Endothelial cell of umbilical vein (primary cell): ENCODE results near the gene CD34. TPM values are rescaled to one million over a fixed set of nuclear protein-coding genes. Genes with fewer than 3 reads are reported as not detected.

ENCODE experiments used
- BruUV-seq: library from RNA; stranded (reverse); fragments of 400-500 nt; replicated peaks from 2 replicates; lab custom pipeline; 2021; lab: Mats Ljungman, UMichigan
- CTCF ChIA-PET: fragments of 300-600, 350-600 bp; sonication (Branson Sonifier 250); formaldehyde crosslinking; loops from one replicate; lab custom pipeline; 2021; ENCODE audit warnings: antibody characterized with exemption, inconsistent platforms; lab: Charles Lee
- POLR2A ChIA-PET: fragments of 300-600, 350-600 bp; sonication (Branson Sonifier 250); formaldehyde crosslinking; loops from one replicate; lab custom pipeline; 2021; ENCODE audit warnings: antibody characterized with exemption, inconsistent platforms; lab: Charles Lee
- DNase-seq: peaks from one replicate; pipeline ENCODE4 v3.0.0-alpha.2; 2011; ENCODE audit warnings: low read depth, low spot score
- FAIRE-seq: peaks from 2 replicates; lab custom pipeline; 2011; peaks lifted over from hg19 to GRCh38; lab: Jason Lieb, UNC
- H2AFZ ChIP-seq: 2 replicates; pipeline ENCODE4 v1.6.0; 2012; ENCODE audit warnings: low read depth, low read length, control low read depth, inconsistent platforms
- H3K27ac ChIP-seq: 2 replicates; pipeline ENCODE4 v1.5.1; 2011; ENCODE audit warnings: low read depth, mild to moderate bottlenecking, control low read depth, low read length, moderate library complexity; ENCODE audit not compliant: insufficient read depth
- H3K27me3 ChIP-seq, 2 experiments: 2 replicates each; pipeline versions ENCODE4 v1.6.0 to v1.6.1; 2011; ENCODE audit warnings: low read length in 2 of 2, mixed read lengths in 1 of 2; ENCODE audit not compliant: control insufficient read depth in 2 of 2, insufficient read depth in 2 of 2
- H3K36me3 ChIP-seq, 2 experiments: 2 replicates in 1 of 2; 3 replicates in 1 of 2; pipeline ENCODE4 v1.5.1; 2011; ENCODE audit warnings: low read length in 2 of 2, mild to moderate bottlenecking in 1 of 2, moderate library complexity in 1 of 2; ENCODE audit not compliant: control insufficient read depth in 2 of 2, insufficient read depth in 2 of 2; ENCODE audit errors: extremely low read depth in 1 of 2
- H3K4me1 ChIP-seq: 3 replicates; pipeline ENCODE4 v1.5.1; 2011; ENCODE audit warnings: mild to moderate bottlenecking, low read length; ENCODE audit not compliant: control insufficient read depth, insufficient read depth; ENCODE audit errors: extremely low read depth
- H3K4me2 ChIP-seq: 2 replicates; pipeline ENCODE4 v1.6.1; 2011; ENCODE audit warnings: low read length, control low read depth, mixed read lengths; ENCODE audit not compliant: insufficient read depth
- H3K4me3 ChIP-seq, 3 experiments: fragments of 200-600 bp in 1 of 3; sonication (generic), shearing (Covaris generic) in 1 of 3; replicated peaks in 1 of 3; 2 replicates each; pipeline ENCODE4 v1.5.1; 2011 to 2016; ENCODE audit warnings: control low read depth in 3 of 3, low read length in 3 of 3, mild to moderate bottlenecking in 2 of 3, inconsistent platforms in 1 of 3, low read depth in 1 of 3, moderate library complexity in 1 of 3; ENCODE audit not compliant: insufficient read depth in 1 of 3
- H3K79me2 ChIP-seq: 2 replicates; pipeline ENCODE4 v1.6.0; 2012; ENCODE audit warnings: low read length, inconsistent platforms; ENCODE audit not compliant: control insufficient read depth, insufficient read depth
- H3K9ac ChIP-seq: replicated peaks from 2 replicates; pipeline ENCODE3; 2011; ENCODE audit warnings: low read length, control low read depth; ENCODE audit not compliant: insufficient read depth; ENCODE audit errors: extremely low read depth
- H3K9me1 ChIP-seq: replicated peaks from 3 replicates; pipeline ENCODE4 v1.6.0; 2011; ENCODE audit warnings: mild to moderate bottlenecking, low read length; ENCODE audit not compliant: control insufficient read depth, insufficient read depth; ENCODE audit errors: extremely low read depth
- H3K9me3 ChIP-seq: replicated peaks from 2 replicates; pipeline ENCODE4 v1.5.1; 2012; ENCODE audit warnings: low read length, inconsistent platforms; ENCODE audit not compliant: control insufficient read depth, insufficient read depth
- H4K20me1 ChIP-seq: replicated peaks from 2 replicates; pipeline ENCODE3; 2011; ENCODE audit warnings: mild to moderate bottlenecking, low read length; ENCODE audit not compliant: control insufficient read depth, insufficient read depth; ENCODE audit errors: extremely low read depth
- CTCF ChIP-seq, 2 donors: IDR thresholded peaks; 1 replicate in 1 of 2; 2 replicates in 1 of 2; pipeline ENCODE4 v1.5.1; 2011; ENCODE audit warnings: low read length in 2 of 2, mild to moderate bottlenecking in 2 of 2, moderate library complexity in 2 of 2, control low read depth in 1 of 2, inconsistent platforms in 1 of 2, low read depth in 1 of 2; ENCODE audit not compliant: insufficient read depth in 1 of 2; ENCODE audit errors: extremely low read depth in 1 of 2
- EZH2 ChIP-seq: IDR thresholded peaks from 2 replicates; pipeline ENCODE4 v1.6.1; 2012; ENCODE audit warnings: borderline replicate concordance, low read depth, mild to moderate bottlenecking, moderate library complexity, low read length, inconsistent platforms; ENCODE audit not compliant: severe bottlenecking
- FOS ChIP-seq: IDR thresholded peaks from 2 replicates; pipeline ENCODE4 v1.6.1; 2011; ENCODE audit warnings: mild to moderate bottlenecking, low read length, moderate library complexity, borderline replicate concordance; ENCODE audit not compliant: insufficient read depth
- GATA2 ChIP-seq: IDR thresholded peaks from 2 replicates; pipeline ENCODE4 v1.7.0; 2011; ENCODE audit warnings: low read depth, mild to moderate bottlenecking, moderate library complexity, mixed read lengths, low read length; ENCODE audit not compliant: insufficient read length, insufficient read depth
- JUN ChIP-seq: IDR thresholded peaks from 2 replicates; pipeline ENCODE4 v1.6.1; 2011; ENCODE audit warnings: borderline replicate concordance, low read depth; ENCODE audit not compliant: insufficient read length, insufficient read depth
- POLR2A ChIP-seq: IDR thresholded peaks from 2 replicates; pipeline ENCODE4 v1.6.1; 2012; ENCODE audit warnings: low read depth, mild to moderate bottlenecking, control low read depth, low read length
- dilution Hi-C: fragments of 300-500 bp; cut with MboI; formaldehyde crosslinking; loops from one replicate; pipeline ENCODE4 v1.15.0; 2019; ENCODE audit warnings: low sequenced_read_pairs; ENCODE audit not compliant: extremely low pct_ligation_motif_present
- intact Hi-C: fragments of 100-400 bp; cut with micrococcal nuclease; formaldehyde crosslinking; loops from one replicate; pipeline ENCODE4 v1.10.0; 2022
- polyA plus RNA-seq, 4 experiments: library from polyadenylated mRNA; depleted of rRNA in 3 of 4; stranded (reverse) in 3 of 4; unstranded in 1 of 4; fragments of >200 nt; gene quantifications; 2 replicates each; pipeline versions ENCODE4 v1.2.1 to v1.2.3, GENCODE V29; 2011 to 2012; ENCODE audit warnings: missing spikeins in 1 of 4
- total RNA-seq: library from RNA; stranded (reverse); gene quantifications from 2 replicates; pipeline ENCODE4 v1.2.3, GENCODE V29; 2021
- TF ChIP-seq, protein P1 (sequence below): IDR thresholded peaks from 2 replicates; pipeline ENCODE4 v1.6.1; 2011; ENCODE audit not compliant: insufficient read depth, insufficient read length

CD34 gene
- total and polyA plus RNA-seq, 2 donors (not counting 3 experiments of a cell fraction or from before 2014, with no cell fraction given): 102 to 174 TPM

GRCh38 chr1:207958376-207959139, 47.6 kb upstream of the CD34 start:
- intact Hi-C loops (no loop called here), dilution Hi-C loops (no loop called here)
- BruUV-seq: no TSS peak
- no peaks in the 10 kb centered on the region for H3K9me3 ChIP-seq
- no peak for DNase-seq
- peak overlapping the region; percentile 87 for H2AFZ ChIP-seq
- H3K27ac ChIP-seq: no peak overlapping the region
- no peaks in the 10 kb centered on the region for H3K9me1 ChIP-seq
- peak overlapping the region; percentile 11 for H3K4me2 ChIP-seq
- no peaks in the 10 kb centered on the region for H3K27me3 ChIP-seq
- H3K4me3 ChIP-seq: peak overlapping the region in 1 of 3 experiments; percentile 16
- TF ChIP-seq, protein P1, sequence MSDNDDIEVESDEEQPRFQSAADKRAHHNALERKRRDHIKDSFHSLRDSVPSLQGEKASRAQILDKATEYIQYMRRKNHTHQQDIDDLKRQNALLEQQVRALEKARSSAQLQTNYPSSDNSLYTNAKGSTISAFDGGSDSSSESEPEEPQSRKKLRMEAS: no peak
- TF ChIP-seq FOS (no peak), JUN (no peak), GATA2 (no peak), POLR2A (no peak), EZH2 (no peak), CTCF (IDR thresholded peaks at IDR 0.05; ENCODE audit: extremely low read depth in 1 of 2, insufficient read depth in 1 of 2, low read depth in 1 of 2, low read length in 2 of 2) (no peak)
- no peaks in the 10 kb centered on the region for H3K79me2 ChIP-seq
- H4K20me1 ChIP-seq: no peaks in the 10 kb centered on the region
- no peak for FAIRE-seq
- no peaks in the 10 kb centered on the region for H3K36me3 ChIP-seq
- POLR2A ChIA-PET: no interaction called here
- peaks cover 24% of the 10 kb centered on the region for H3K4me1 ChIP-seq
- CTCF ChIA-PET: interaction anchor here (1.4 to 3.9 kb wide), 3 partner anchors 13 to 73 kb away, joined by 3 to 35 read pairs (median 22); no protein-coding TSS in a partner anchor
- peak overlapping the region; percentile 8 for H3K9ac ChIP-seq
